ENCODE data around the gene ZNF268.

Gene ZNF268

GRCh38 chr12:133181238-133181959 lies at the start of gene ZNF268:
TSS of gene ZNF268 (plus strand) at chr12:133181495. CDS start at chr12:133181998, 503 bp downstream.
- in situ Hi-C loops (cut with MboI; ENCODE audit: low sequenced_read_pairs), result no loop called here

GRCh38 chr12:133135747-133136146 lies 45.5 kb upstream of the ZNF268 start:
- in situ Hi-C loops (cut with MboI; ENCODE audit: low sequenced_read_pairs), result no loop called here

GRCh38 chr12:133145981-133146380 lies 35.3 kb upstream of the ZNF268 start:
- in situ Hi-C loops (cut with MboI; ENCODE audit: low sequenced_read_pairs), result no loop called here

- in situ Hi-C loops (cut with MboI; ENCODE audit: low sequenced_read_pairs), result no loop called here
Observed at GRCh38 chr12:133156125-133156690, 25.1 kb upstream of the ZNF268 start.

- in situ Hi-C loops (cut with MboI; ENCODE audit: low sequenced_read_pairs), result no loop called here
Observed at GRCh38 chr12:133165776-133166175, 15.5 kb upstream of the ZNF268 start.

- in situ Hi-C loops (cut with MboI; ENCODE audit: low sequenced_read_pairs), result no loop called here
Observed at GRCh38 chr12:133172491-133172890, 8.8 kb upstream of the ZNF268 start.

- in situ Hi-C loops (cut with MboI; ENCODE audit: low sequenced_read_pairs), result no loop called here
Observed at GRCh38 chr12:133174901-133175300, 6.4 kb upstream of the ZNF268 start.

GRCh38 chr12:133180669-133181068 lies 626 bp upstream of the ZNF268 start:
- in situ Hi-C loops (cut with MboI; ENCODE audit: low sequenced_read_pairs), result no loop called here

GRCh38 chr12:133190176-133190575 lies 8.9 kb downstream of the ZNF268 start:
- in situ Hi-C loops (cut with MboI; ENCODE audit: low sequenced_read_pairs), result no loop called here

- in situ Hi-C loops (cut with MboI; ENCODE audit: low sequenced_read_pairs), result no loop called here
Observed at GRCh38 chr12:133192847-133193246, 11.6 kb downstream of the ZNF268 start.

GRCh38 chr12:133201888-133202287 lies 20.6 kb downstream of the ZNF268 start:
- in situ Hi-C loops (cut with MboI; ENCODE audit: low sequenced_read_pairs), result no loop called here

- in situ Hi-C loops (cut with MboI; ENCODE audit: low sequenced_read_pairs), result no loop called here
Observed at GRCh38 chr12:133202493-133203343, 21.4 kb downstream of the ZNF268 start.

GRCh38 chr12:133203344-133204263 lies 22.3 kb downstream of the ZNF268 start:
- in situ Hi-C loops (cut with MboI; ENCODE audit: low sequenced_read_pairs), result no loop called here

- in situ Hi-C loops (cut with MboI; ENCODE audit: low sequenced_read_pairs), result no loop called here
Observed at GRCh38 chr12:133204264-133204603, 22.9 kb downstream of the ZNF268 start.

GRCh38 chr12:133206390-133206789 lies 25.1 kb downstream of the ZNF268 start:
- in situ Hi-C loops (cut with MboI; ENCODE audit: low sequenced_read_pairs), result no loop called here

GRCh38 chr12:133215724-133216123 lies 34.4 kb downstream of the ZNF268 start:
- in situ Hi-C loops (cut with MboI; ENCODE audit: low sequenced_read_pairs), result no loop called here

- in situ Hi-C loops (cut with MboI; ENCODE audit: low sequenced_read_pairs), result no loop called here
Observed at GRCh38 chr12:133217219-133217618, 35.9 kb downstream of the ZNF268 start.

- in situ Hi-C loops (cut with MboI; ENCODE audit: low sequenced_read_pairs), result no loop called here
Observed at GRCh38 chr12:133220521-133220920, 39.2 kb downstream of the ZNF268 start.

GRCh38 chr12:133221241-133221640 lies 39.9 kb downstream of the ZNF268 start:
- in situ Hi-C loops (cut with MboI; ENCODE audit: low sequenced_read_pairs), result no loop called here

GRCh38 chr12:133222211-133222610 lies 40.9 kb downstream of the ZNF268 start:
- in situ Hi-C loops (cut with MboI; ENCODE audit: low sequenced_read_pairs), result no loop called here

GRCh38 chr12:133225527-133225926 lies 44.2 kb downstream of the ZNF268 start:
- in situ Hi-C loops (cut with MboI; ENCODE audit: low sequenced_read_pairs), result no loop called here
